GM11168 (cell line): ENCODE measurements around the gene DDX19B.
"Not testable (repeated sequence)": the region's sequence is repeated elsewhere in the genome, so short reads cannot be mapped to it uniquely, and the experiment has no call there.

Source experiments
- in situ Hi-C: fragments of 300-500 bp; cut with MboI; formaldehyde crosslinking; loops from one replicate; pipeline ENCODE4 v1.12.0; 2022; ENCODE audit warnings: low sequenced_read_pairs; ENCODE audit not compliant: unreplicated experiment

Gene DDX19B

DNA sequence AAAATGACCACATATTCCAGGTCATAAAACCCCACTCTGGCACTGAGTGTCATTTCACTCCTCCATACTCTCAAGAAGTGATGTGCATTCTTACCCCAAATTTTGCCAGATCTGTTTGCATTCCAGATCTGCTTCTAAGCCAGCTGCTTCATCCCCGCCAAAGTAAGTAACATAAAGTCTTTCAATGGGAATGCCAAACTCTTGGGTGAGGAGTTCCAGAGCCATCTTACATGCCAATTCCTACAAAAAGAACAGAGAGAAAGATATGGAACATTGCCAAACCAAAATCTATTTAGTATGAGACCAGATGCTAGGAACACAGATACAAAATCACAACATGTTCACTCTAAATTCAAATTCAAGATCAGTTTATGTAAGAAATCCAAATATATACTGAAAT, 22.6 kb upstream of the DDX19B start:
- in situ Hi-C loops: no loop called here

DNA sequence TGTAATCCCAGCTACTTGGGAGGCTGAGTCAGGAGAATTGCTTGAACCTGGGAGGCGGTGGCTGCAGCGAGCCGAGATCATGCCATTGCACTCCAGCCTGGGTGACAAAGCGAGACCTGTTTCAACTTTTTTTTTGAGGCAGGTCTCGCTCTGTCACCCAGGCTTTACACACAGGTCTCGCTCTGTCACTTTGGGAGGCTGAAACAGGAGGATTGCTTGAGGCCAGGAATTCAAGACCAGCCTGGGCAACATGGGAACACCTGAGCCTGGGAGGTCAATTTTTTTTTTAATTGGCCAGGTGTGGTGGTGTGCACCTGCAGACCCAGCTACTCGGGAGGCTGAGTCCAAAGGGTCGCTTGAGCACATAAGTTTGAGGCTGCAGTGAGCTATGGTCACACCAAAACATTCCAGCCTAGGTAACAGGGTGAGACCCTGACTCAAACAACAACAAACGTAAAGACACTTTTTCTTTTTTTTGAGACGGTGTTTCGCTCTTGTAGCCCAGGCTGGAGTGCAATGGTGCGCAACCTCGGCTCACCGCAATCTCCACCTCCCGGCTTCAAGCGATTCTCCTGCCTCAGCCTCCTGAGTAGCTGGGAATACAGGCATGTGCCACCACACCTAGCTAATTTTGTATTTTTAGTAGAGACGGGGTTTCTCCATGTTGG, 11.5 kb upstream of the DDX19B start:
- in situ Hi-C loops: not testable (repeated sequence)

- in situ Hi-C loops: no loop called here
These were observed 9.5 kb upstream of the DDX19B start, which contains the start of gene AARS1 for GRCh38 chr16:70289229-70290094. TSS of gene AARS1 (minus strand) at chr16:70289506. CDS start at chr16:70282763, 6,743 bp downstream.

DNA sequence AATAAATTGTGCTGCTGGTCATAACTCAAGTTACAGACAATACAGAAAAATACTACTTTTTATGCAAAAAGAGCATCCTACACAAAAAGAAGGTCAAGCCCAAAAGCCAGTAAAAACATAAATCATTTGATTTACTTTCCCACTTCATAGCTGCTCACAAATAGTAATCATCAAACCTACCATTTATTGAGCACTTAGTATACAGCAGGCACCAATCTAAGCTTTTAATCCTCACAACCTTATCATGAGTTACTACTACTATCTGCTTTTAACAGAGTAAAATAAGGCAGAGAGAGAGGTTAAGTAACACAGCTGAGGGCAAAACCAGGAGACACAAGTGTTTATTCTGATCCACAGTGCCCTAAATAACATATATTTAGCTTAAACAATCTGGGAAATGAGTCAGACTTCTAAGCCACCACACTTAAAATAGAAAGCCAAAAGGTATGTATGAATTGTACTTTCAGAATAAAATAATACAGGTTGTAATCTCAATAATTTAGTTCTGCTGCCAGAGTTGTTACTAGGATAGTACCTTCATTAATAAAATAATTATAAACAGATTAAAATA, 8.0 kb upstream of the DDX19B start:
- in situ Hi-C loops: no loop called here

DNA sequence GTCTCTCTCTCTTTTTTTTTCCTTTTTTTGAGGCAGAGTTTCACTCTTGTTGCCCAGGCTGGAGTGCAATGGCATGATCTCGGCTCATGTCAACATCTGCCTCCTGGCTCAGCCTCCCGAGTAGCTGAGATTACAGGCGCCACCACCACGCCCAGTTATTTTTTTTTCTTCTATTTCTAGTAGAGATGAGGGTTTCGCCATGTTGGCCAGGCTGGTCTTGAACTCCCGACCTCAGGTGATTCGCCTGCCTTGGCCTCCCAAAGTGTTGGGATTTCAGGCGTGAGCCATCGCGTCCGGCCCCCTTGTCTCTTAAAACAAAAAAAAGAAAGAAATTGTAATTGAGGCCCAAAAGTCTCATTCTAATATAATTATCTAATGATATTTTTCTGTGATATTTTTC, 6.8 kb upstream of the DDX19B start:
- in situ Hi-C loops: not testable (repeated sequence)

DNA sequence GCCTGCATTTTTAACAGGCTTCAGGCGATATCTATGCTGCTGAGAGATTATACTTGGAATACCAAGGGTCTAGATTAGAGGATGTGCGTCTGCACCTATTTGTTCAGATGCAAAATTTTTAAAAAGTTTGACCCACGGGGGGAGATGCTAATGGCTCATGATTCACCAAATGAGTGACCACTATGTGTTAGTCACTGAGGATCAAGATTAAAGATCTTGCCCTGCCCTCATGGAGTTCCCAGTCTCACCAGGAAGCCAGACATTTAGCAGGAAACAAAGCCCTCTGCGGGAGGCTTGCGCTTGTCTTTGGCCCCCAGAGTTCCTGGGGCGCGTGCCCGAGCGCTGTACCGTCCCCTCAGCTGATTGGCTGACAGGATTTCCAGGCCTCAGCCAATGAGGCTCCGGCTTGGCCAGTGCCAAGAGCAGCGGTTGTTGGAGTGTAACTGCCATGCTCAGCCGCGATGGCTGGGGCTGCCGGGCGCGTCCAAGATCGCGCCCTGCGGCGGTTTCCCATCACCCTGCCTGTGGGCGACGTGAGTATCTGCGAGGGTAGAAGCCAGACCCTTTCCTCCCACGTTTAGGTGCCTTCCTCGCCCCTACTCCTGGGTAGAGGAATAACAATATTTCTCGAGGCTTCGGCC, 4.5 kb upstream of the DDX19B start:
- in situ Hi-C loops: no loop called here

- in situ Hi-C loops: no loop called here
These were observed 3.4 kb upstream of the DDX19B start for GRCh38 chr16:70295634-70296033.

- in situ Hi-C loops: no loop called here
These were observed 2.1 kb downstream of the DDX19B start for GRCh38 chr16:70301121-70301520.

- in situ Hi-C loops: no loop called here
These were observed 3.8 kb downstream of the DDX19B start for GRCh38 chr16:70302745-70303144.

- in situ Hi-C loops: no loop called here
These were observed 6.0 kb downstream of the DDX19B start for GRCh38 chr16:70304892-70305448.

DNA sequence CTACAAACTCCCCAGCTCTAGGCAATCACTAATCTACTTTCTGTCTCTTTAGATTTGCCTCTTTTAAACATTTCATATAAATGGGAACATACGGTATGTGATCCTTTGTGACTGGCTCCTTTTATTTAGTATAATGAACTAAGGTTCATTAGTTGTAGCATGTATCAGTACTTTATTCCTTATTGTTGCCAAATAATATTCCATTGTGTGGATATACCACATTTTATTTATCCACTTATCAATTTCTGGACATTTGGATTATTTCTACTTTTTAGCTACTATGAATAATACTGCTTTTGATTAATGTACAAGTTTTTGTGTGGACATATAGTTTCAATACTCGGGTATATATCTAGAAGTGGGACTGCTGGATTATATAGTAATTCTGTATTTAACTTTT, 7.9 kb downstream of the DDX19B start:
- in situ Hi-C loops: no loop called here

DNA sequence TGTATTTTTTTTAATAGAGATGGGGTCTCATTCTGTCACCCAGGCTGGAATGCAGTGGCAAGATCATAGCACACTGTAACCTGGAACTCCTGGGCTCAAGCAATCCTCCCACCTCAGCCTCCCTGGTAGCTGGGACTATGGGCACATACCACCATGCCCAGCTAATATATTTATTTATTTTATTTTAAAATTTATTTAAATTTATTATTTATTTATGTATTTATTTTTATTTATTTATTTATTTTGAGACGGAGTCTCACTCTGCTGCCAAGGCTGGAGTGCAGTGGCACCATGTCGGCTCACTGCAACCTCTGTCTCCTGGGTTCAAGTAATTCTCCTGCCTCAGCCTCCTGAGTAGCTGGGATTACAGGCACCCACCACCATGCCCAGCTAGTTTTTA, 8.7 kb downstream of the DDX19B start:
- in situ Hi-C loops: not testable (repeated sequence)

DNA sequence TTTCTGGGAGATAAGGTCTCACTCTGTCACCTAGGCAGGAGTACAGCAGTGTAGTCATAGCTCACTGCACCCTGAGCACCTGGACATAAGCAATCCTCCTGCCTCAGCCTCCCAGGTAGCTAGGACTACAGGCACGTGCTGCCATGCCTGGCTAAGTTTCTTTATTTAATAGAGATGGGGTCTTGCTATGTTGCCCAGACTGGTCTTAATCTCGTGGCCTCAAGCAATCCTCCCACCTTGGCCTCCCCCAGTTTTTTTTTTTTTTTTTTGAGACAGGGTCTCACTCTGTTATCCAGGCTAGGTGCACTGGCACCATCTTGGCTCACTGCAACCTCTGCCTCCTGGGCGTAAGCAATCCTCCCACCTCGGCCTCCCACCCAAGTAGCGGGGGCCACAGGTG, 21.1 kb downstream of the DDX19B start:
- in situ Hi-C loops: no loop called here

- in situ Hi-C loops: no loop called here
These were observed 26.2 kb downstream of the DDX19B start for GRCh38 chr16:70324998-70325747.

- in situ Hi-C loops: no loop called here
These were observed 32.1 kb downstream of the DDX19B start for GRCh38 chr16:70331091-70331490.

- in situ Hi-C loops: no loop called here
These were observed 32.8 kb downstream of the DDX19B start for GRCh38 chr16:70331588-70332358.

GRCh38 chr16:70332728-70333127, 33.7 kb downstream of the DDX19B start:
- in situ Hi-C loops: not testable (repeated sequence)

GRCh38 chr16:70337814-70338213, 38.8 kb downstream of the DDX19B start:
- in situ Hi-C loops: no loop called here

DNA sequence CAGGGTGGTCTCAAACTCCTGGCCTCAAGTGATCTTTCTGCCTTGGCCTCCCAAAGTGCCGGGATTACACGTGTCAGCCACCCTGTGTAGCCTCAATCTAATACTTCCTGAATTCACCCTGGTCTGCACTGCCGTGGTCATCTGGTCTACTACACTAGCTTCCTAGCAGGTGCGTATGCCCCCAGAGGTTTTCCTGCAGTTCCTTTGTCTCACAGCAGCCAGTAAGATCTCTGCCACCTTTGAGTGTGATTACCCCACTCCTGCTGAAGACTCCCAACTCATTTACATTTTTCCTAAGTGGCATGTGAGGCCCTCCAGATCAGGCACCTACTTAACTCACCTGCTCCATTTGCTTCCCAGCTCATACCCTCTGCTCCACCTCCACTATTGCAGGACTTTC, 42.6 kb downstream of the DDX19B start:
- in situ Hi-C loops: no loop called here
